ENCODE data around the gene PDAP1.

- TF ChIP-seq CTCF (IDR thresholded peaks at IDR 0.05; ENCODE audit: low read depth, low read length, poor library complexity, severe bottlenecking) = no peak
- no peak for TF ChIP-seq EZH2phosphoT487 (IDR thresholded peaks at IDR 0.05; ENCODE audit: borderline replicate concordance, low read length)
Observed at GRCh38 chr7:99424932-99425730, 16.7 kb upstream of the PDAP1 start.

All from DOHH2 (cell line).